HUDEP-2 (cell line): ENCODE data around the gene PPIG.
"Not testable (repeated sequence)": the region's sequence is repeated elsewhere in the genome, so short reads cannot be mapped to it uniquely, and the experiment has no call there.

Source experiments
- DNase-seq, 76 experiments: peaks; one replicate each; lab custom pipeline; 2025; ENCODE audit not compliant: unreplicated experiment in 76 of 76; lab: John Stamatoyannopoulos, UW

Gene PPIG

DNA sequence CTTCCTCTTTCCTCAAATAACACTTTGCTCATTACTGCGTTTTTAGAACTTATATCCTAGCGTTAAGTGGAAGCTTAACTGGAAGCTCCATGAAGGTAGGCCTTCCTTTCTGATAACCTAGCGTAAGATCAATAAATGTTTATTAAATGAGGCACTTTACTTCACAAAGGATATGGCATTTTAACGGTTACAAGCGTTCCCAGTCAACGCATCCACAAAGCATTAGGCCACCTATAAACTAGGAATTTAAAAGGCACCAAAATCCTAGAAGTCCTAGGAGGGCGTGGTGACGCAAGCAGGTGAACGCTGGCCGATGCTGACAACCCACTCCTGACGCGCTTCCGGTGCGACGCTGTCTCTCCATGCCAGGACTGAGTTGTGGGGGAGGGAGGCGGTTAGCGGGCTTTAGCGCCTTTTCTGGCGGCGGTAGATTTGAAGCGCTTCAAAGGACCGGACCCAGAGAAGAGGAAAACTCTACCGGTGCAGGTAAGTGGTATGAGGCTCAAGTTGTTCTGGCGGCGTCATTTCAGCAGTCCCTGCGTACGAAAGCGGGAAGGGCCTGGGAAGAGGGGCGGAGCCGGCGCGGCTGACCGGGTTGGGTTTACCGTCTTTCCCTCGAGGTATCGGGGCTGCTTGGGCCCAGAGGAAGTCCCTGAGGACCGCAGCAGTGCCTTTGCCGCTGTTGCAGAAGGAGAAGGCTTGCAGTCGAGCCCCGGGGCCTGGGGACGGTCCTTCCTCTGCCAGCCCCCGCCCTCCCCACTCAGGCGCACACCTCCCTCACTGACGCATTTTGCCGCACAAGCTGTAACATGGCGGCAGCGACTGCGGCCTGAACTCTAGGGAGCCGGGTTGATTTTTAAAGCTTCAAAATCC lies at the start of gene PPIG:
Gene PPIG (plus strand): TSS at position 347 of the 873 bp plus-strand sequence. CDS start 19,691 bp downstream, outside the sequence.
- peak in 75 of 76 experiments; percentile 21 to 85 (median 73) for DNase-seq

DNA sequence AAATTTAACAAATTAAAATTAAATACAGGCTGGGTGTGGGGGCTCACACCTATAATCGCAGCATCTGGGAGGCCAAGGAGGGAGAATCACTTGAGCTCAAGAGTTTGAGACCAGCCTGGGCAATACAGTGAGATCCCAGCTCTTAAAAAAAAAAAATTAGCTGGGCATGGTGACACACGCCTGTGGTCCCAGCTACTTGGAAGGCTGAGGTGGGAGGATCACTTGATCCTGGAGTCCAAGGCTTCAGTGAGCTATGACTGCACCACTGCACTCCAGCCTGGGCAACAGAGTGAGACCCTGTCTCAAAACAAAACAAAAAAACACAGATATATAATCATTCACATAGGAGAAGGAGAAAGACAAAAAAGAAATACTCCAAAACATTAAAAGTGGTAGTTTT lies 44.7 kb upstream of the PPIG start:
- not testable (repeated sequence) for DNase-seq

DNA sequence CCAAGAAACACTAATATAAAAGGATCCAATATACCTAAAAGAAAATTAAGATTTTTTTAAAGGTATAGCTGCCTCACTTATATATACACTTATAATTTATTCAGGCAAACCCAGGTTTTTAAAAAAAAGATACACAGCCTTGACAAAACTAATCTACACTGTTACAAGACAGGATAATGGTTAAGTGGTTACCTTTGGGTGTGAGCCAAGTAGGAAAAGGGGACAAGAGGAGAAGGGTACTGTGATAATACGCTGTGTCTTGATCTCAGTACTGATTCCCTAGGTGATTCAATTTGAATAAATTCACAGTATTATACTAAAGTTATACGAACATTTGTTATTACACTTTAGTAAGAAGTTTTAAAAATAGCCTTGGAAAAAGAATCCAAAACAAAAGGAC lies 44.0 kb upstream of the PPIG start:
- DNase-seq: peak in 9 of 76 experiments; percentile 2 to 32 (median 6)

DNA sequence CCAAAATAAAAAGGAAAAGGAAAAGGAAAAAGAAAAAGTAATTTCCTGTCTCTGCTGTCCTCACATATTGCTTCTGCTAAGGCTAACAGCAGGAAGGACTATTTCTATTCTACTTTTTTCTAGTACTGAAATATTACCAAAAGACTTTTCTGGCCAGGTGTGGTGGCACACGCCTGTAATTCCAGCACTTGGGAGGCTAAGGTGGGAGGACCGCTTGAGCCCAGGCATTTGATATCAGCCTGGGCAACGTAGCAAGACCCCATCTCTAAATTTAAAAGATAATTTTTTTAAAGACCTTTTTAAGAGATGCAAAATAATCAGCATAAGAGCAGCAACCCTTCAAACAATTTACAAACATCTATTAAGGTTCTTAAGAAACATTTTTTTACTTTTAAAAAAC lies 41.7 kb upstream of the PPIG start:
- DNase-seq: no peak

DNA sequence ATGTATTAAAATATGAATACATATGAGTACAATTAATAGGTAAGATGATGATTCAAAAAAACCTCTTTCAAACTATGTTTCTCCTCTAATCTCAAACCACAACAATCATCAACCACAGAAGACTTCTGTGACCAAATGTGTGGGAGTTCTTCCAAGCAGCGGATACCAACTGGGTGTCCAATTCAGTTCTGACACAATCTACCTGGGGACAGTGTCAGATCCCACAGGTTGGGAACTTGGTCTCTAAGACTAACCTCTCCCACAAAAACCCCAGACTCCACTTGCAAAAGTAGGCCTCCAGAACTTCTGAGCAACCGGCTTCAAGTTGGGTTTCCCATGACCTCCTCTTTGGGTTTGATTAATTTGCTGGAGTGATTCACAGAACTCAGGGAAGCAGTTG lies 37.4 kb upstream of the PPIG start:
- no peak for DNase-seq

DNA sequence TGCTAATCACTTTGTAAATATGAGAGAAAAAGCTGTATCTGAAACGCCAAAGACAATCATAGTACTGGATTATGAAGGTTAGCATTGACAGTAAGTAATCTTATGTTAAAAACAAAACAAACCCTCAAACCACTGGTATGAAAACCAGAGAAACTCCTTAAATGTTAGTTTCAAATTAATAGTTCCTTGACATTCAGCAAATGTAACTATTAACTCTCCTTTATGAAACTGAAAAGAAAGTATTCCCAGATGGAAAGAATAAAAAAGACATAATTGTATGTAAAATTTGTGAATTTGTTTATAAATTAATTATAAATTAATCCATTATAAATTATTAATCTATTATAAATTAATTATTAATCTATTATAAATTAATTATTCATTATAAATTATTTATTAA lies 22.8 kb upstream of the PPIG start:
- DNase-seq: no peak

DNA sequence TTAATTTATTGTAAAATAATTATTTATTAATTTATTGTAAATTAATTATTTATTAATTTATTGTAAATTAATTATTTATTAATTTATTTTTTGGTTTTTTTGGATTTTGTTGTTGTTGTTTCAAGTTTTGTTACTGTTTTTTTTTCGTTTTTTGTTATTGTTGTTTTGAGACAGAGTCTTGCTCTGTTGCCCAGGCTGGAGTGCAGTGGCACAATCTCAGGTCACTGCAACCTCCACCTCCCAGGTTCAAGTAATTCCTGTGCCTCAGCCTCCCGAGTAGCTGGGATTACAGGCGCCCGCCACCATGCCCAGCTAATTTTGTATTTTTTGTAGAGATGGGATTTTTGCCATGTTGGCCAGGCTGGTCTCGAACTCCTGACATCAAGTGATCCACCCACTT lies 22.1 kb upstream of the PPIG start:
- not testable (repeated sequence) for DNase-seq

DNA sequence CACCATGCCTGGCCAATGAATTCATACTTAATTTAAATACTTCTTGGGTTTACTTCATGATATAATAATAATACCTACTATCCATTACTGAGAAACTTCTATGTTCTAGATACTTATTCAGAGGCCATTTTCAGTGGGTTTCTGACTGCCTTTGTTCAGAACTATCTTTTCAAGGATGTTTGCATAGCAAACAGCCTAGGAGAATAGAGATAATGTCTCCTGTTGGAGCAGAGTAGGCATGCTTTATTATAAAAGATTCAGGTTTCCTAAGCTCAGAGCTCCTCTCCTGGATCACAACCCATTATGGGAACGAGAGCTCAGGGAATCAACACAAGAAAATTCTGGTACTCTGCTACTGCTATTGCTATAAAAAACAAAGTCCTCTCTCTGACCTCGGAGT lies 21.6 kb upstream of the PPIG start:
- DNase-seq: no peak

DNA sequence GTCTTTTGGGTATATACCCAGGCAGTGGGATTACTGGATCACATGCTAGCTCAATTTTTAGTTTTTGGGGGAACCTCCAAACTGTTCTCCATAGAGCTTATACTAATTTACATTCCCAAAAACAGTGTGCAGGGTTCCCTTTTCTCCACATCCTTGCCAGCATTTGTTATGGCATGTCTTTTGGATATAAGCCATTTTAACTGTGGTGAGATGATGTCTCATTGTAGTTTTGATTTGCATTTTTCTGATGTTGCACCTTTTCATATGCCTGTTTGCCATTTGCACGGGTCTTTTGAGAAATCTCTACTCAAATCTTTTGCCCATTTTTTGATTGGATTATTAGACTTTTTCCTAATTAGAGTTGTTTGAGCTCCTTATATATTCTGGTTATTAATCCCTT lies 18.5 kb upstream of the PPIG start:
- DNase-seq: no peak

DNA sequence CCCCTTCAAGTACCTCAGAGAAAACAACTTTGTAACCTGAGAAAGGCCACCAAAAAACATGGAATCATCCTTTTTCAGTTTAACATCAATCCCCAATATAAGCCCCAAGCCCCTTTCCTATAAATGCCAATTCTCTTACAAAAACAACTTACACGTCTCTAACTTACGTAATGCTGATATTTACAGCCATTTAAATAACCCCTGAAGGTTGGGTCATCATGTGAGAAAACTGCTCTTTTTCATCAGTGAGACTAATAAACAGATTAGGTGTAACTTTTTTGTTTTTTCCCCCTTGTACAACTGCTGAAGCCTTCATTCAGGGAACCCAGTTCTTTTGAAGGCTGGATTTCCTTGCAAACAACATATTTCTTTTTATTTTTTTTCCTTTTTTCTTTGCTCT lies 14.2 kb upstream of the PPIG start:
- no peak for DNase-seq

DNA sequence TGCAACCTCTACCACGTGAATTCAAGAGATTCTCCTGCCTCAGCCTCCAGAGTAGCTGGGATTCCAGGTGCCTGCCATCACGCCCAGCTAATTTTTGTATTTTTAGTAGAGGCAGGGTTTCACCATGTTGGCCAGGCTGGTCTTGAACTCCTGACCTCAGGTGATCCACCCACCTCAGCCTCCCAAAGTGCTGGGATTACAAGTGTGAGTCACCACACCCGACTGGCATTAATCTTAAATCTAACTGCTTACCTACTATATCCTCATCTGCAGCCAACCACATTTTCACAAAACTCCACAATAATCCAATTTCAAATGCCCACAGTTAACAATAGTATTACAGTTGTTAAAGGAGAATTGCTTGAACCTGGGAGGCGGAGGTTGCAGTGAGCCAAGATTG lies 13.4 kb upstream of the PPIG start:
- not testable (repeated sequence) for DNase-seq

DNA sequence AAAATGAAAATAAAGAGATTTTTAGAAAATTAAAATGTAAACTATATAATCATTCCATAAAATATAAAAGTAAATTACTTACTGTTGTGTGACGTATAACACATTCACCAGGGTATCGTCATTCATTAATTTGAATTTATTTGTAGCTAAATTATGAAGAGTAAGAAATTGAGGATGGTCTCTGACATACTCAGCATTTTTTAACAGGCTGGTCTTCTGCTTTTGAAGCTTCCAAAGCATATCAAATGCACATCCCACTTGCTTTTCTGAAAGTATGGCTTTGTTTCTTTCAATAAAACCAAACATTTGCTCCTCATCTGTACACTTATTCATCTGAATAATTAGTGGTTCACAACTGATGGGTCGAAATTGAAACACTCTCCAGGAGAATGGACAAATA lies 12.6 kb upstream of the PPIG start:
- DNase-seq: no peak

DNA sequence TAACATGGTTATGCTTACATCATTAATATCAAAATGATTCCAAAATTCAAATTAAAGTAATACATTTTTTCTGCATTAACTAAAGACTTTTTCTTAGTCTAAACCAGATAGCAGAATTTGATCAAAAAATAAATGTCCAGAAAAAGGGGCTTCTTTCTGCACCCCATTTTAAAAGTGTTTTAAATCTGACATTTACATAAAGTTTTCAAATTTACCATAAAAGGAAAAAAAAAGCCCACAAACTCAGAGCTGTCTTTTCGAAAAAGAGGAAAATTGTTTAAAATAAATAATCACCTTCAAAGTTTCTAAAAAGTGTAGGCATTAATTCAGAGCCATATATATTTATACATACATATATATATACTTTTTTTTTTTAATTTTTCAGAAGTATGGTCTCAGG lies 12.0 kb upstream of the PPIG start:
- DNase-seq: no peak

DNA sequence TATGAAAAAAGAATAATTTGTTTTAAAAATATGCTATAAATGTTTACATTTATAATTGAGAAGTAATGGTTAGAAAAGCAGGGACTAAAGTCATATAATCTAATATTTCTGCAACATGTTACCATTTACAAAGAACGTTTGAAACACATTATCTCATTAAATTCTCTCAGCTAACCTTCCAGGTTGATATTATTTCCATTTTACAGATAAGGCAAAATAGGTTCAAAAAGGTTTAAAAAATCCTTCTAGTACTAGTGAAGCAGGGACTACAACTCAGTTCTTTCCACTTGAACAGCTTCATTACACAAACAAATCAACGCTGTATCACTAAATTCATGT lies 11.4 kb upstream of the PPIG start:
- no peak for DNase-seq

DNA sequence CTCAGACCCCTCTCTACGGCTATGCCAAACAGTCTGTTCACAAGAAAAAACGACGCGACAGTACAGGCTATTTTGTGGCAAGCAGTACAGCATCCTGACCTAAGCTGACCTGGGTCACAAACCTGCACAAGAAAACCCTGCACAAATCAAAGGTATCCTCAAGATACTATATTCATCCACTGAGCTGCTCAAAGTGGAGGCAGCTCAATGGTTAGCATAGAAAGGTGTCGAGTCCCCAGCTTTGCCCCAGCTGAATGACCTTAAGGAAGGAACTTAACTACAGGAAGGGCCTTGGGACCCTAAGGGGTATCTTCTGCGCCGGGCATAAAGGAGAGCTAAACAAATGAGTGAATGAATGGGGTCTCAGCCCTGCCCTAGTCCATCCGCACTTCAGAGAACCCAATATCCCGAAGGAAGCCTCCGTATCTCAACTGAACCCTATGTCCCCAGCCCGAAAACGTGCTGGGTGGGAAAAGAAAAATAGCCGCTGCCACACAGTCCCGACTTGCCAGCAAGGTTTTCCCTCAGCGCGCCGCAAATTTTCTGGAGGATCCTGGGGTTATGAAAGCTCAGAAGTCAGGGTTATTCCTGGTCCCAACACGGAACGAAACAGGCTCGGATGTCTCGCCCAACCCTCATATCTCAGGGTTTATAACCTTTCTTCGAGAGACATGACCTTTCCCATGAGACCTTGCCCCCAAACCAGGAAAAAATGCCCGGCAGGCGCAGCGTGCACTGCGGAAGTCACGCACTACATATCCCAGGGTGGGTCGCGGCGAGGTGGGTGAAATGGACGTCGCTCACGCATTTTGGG lies 10.8 kb upstream of the PPIG start, which contains the start of gene FASTKD1:
Gene FASTKD1 (minus strand): TSS at position 706 of the 814 bp plus-strand sequence. CDS start 1,836 bp downstream, outside the sequence.
- DNase-seq: peak; percentile 27 to 95 (median 88)

DNA sequence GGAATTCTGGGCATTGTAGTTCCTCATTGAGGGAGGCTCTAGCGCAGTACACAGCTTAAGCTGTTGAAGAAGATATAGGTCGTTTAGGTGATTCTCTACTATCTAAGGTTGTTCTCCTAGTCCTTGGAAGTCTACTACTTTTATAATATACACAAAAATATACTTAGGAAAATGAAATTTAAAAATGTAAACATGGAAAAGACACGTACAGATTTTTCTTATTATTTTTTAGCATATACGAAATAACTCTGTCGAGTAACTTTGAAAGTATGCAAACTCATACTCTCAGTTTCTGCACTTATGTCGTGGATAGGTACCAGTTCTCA lies 10.2 kb upstream of the PPIG start:
- no peak for DNase-seq

DNA sequence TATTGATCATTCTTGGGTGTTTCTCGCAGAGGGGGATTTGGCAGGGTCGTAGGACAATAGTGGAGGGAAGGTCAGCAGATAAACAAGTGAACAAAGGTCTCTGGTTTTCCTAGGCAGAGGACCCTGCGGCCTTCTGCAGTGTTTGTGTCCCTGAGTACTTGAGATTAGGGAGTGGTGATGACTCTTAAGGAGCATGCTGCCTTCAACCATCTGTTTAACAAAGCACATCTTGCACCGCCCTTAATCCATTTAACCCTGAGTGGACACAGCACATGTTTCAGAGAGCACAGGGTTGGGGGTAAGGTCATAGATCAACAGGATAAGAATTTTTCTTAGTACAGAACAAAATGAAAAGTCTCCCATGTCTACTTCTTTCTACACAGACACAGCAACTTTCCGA lies 9.6 kb upstream of the PPIG start:
- not testable (repeated sequence) for DNase-seq

DNA sequence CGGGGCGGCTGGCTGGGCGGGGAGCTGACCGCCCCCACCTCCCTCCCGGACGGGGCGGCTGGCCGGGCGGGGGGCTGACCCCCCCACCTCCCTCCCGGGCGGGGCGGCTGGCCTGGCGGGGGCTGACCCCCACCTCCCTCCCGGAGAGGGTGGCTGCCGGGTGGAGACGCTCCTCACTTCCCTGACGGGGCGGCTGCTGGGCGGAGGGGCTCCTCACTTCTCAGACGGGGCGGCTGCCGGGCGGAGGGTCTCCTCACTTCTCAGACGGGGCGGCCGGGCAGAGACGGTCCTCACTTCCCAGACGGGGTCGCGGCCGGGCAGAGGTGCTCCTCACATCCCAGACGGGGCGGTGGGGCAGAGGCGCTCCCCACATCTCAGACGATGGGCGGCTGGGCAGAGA lies 8.9 kb upstream of the PPIG start:
- not testable (repeated sequence) for DNase-seq

DNA sequence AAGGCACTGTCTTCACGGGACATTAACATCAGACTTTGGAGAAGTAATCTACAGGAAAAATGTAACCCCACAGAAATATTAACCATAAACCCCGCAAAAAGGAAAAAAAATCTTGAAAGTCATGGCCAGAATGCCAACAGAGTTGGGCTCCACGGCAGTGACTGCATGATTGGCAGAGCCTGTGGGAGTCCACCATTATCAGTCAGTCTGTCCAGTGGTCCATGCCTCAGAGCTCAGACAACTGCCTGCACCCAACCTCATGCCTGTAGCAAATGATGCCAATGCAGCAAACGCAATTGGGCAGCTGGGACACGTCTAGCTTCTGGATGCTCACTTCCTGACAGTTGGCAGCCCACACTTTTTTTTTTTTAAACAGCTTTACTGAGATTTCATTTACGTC lies 5.1 kb upstream of the PPIG start:
- DNase-seq: no peak

DNA sequence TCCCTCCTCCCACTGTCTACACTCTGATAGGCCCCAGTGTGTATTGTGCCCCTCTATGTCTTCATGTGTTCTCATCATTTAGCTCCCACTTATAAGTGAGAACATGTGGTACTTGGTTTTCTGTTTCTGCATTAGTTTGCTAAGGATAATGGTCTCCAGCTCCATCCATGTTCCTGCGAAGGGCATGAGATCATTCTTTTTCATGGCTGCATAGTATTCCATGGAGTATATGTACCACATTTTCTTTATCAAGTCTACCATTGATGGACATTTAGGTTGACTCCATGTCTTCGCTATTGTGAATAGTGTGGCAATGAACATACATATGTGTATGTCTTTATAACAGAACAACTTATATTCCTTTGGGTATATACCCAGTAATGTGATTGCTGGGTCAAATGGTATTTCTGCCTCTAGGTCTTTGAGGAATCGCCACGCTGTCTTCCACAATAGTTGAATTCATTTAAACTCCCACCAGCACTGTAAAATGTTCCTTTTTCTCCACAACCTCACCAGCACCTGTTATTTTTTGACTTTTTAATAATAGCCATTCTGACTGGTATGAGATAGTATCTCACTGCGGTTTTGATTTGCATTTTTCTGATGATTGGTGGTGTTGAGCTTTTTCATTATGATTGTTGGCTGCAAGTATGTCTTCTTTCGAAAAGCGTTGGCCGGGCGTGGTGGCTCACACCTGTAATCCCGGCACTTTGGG lies 1.4 kb upstream of the PPIG start:
- not testable (repeated sequence) for DNase-seq

DNA sequence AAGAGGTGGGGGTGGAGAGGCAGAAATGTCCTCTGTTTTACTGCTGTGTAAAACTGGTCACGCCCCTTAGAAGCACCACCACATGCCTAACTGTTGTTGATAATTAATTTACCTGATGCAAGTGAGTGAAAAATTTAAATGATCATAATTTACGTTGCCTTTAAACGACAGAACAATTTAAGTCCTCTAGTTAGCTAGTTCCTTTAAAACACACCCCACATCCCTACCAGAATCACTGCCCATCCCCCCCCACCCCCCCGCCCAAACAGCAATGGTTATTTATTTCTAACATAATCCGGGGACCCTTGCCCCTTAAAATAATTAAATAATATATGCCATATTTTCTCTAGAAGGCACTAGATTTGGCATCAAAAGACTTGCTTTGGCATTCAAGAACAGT lies 633 bp upstream of the PPIG start:
- no peak for DNase-seq
